ENCODE data around the gene AVPI1.
"Not testable (repeated sequence)": the region's sequence is repeated elsewhere in the genome, so short reads cannot be mapped to it uniquely, and the experiment has no call there.

The AVPI1 gene

GRCh38 chr10:97650726-97651125 is 36.3 kb downstream of the AVPI1 start:
- Histone ChIP-seq H3K9me3 (ENCODE audit: control extremely low read depth in 1 of 5, control insufficient read depth in 4 of 5, insufficient read depth in 2 of 5, low read depth in 1 of 5, low read length in 4 of 5) (no peaks in the 10 kb centered on the region), H3K36me3 (ENCODE audit: control insufficient read depth in 4 of 4, insufficient read depth in 4 of 4, low read length in 3 of 4) (peaks cover 6 to 25% (median 19%) of the 10 kb centered on the region in 4 experiments), H3K4me1 (ENCODE audit: control extremely low read depth in 1 of 4, control insufficient read depth in 4 of 4, insufficient read depth in 4 of 4, low read length in 3 of 4) (peaks cover 0 to 18% (median 2%) of the 10 kb centered on the region in 4 experiments), H3K27ac (ENCODE audit: insufficient read depth in 1 of 2, low read depth in 1 of 2, low read length in 2 of 2, poor library complexity in 1 of 2, severe bottlenecking in 2 of 2) (no peak overlapping the region), H3K27me3 (replicated peaks in 2 of 5; ENCODE audit: control insufficient read depth in 4 of 5, insufficient read depth in 5 of 5, low read length in 4 of 5) (no peaks in the 10 kb centered on the region), H3K4me3 (ENCODE audit: control insufficient read depth in 1 of 7, extremely low read depth in 1 of 7, insufficient read depth in 4 of 7, low read depth in 2 of 7, low read length in 6 of 7) (no peak overlapping the region)
- ChIA-PET POLR2A (no interaction called here), CTCF (interaction anchor here (1.1 kb wide), 1 partner anchor 17 kb away, joined by 4 read pairs; no protein-coding TSS in a partner anchor)
- DNase-seq = no peak
- WGBS (ENCODE audit: insufficient coverage) = 95% methylated on average over 3 of the region's 3 CpGs

- H3K9me3 ChIP-seq (ENCODE audit: control extremely low read depth in 1 of 5, control insufficient read depth in 4 of 5, insufficient read depth in 2 of 5, low read depth in 1 of 5, low read length in 4 of 5); H3K27ac ChIP-seq (ENCODE audit: insufficient read depth in 1 of 2, low read depth in 1 of 2, low read length in 2 of 2, poor library complexity in 1 of 2, severe bottlenecking in 2 of 2); H3K4me3 ChIP-seq (ENCODE audit: control insufficient read depth in 1 of 7, extremely low read depth in 1 of 7, insufficient read depth in 4 of 7, low read depth in 2 of 7, low read length in 6 of 7); POLR2A ChIA-PET; DNase-seq; H3K27me3 ChIP-seq (replicated peaks in 2 of 5; ENCODE audit: control insufficient read depth in 4 of 5, insufficient read depth in 5 of 5, low read length in 4 of 5): not testable (repeated sequence)
- H3K36me3 ChIP-seq (ENCODE audit: control insufficient read depth in 4 of 4, insufficient read depth in 4 of 4, low read length in 3 of 4) = peaks cover 8 to 29% (median 21%) of the 10 kb centered on the region in 4 experiments
- WGBS (ENCODE audit: insufficient coverage) = no CpG with 5 or more reads among the region's 4 CpGs
- CTCF ChIA-PET = interaction anchor here (1.0 to 2.0 kb wide), 3 partner anchors 28 to 83 kb away, joined by 3 to 5 read pairs (median 3); no protein-coding TSS in a partner anchor
- H3K4me1 ChIP-seq (ENCODE audit: control extremely low read depth in 1 of 4, control insufficient read depth in 4 of 4, insufficient read depth in 4 of 4, low read length in 3 of 4) = peaks cover 0 to 18% (median 2%) of the 10 kb centered on the region in 4 experiments
These were observed 37.7 kb downstream of the AVPI1 start for GRCh38 chr10:97649405-97649750.

- no peaks in the 10 kb centered on the region for H3K27me3 ChIP-seq (replicated peaks in 2 of 5; ENCODE audit: control insufficient read depth in 4 of 5, insufficient read depth in 5 of 5, low read length in 4 of 5)
- POLR2A ChIA-PET = no interaction called here
These were observed 38.3 kb downstream of the AVPI1 start for GRCh38 chr10:97648562-97649404.

GRCh38 chr10:97647556-97647955 is 39.5 kb downstream of the AVPI1 start:
- WGBS (ENCODE audit: insufficient coverage) = 92% methylated on average over 1 of the region's 1 CpG
- ChIA-PET POLR2A (no interaction called here), CTCF (no interaction called here)
- Histone ChIP-seq H3K9me3 (ENCODE audit: control extremely low read depth in 1 of 5, control insufficient read depth in 4 of 5, insufficient read depth in 2 of 5, low read depth in 1 of 5, low read length in 4 of 5) (no peaks in the 10 kb centered on the region), H3K27me3 (replicated peaks in 2 of 5; ENCODE audit: control insufficient read depth in 4 of 5, insufficient read depth in 5 of 5, low read length in 4 of 5) (no peaks in the 10 kb centered on the region), H3K36me3 (ENCODE audit: control insufficient read depth in 4 of 4, insufficient read depth in 4 of 4, low read length in 3 of 4) (peaks cover 8 to 26% (median 12%) of the 10 kb centered on the region in 4 experiments), H3K27ac (ENCODE audit: insufficient read depth in 1 of 2, low read depth in 1 of 2, low read length in 2 of 2, poor library complexity in 1 of 2, severe bottlenecking in 2 of 2) (no peak overlapping the region), H3K4me3 (ENCODE audit: control insufficient read depth in 1 of 7, extremely low read depth in 1 of 7, insufficient read depth in 4 of 7, low read depth in 2 of 7, low read length in 6 of 7) (no peak overlapping the region), H3K4me1 (ENCODE audit: control extremely low read depth in 1 of 4, control insufficient read depth in 4 of 4, insufficient read depth in 4 of 4, low read length in 3 of 4) (peaks cover 0 to 12% (median 2%) of the 10 kb centered on the region in 4 experiments)
- DNase-seq = no peak

More at GRCh38 chr10:97648562-97649404, 38.3 kb downstream of the AVPI1 start:
- Histone ChIP-seq H3K27ac (ENCODE audit: insufficient read depth in 1 of 2, low read depth in 1 of 2, low read length in 2 of 2, poor library complexity in 1 of 2, severe bottlenecking in 2 of 2) (peak overlapping the region in 1 of 2 experiments; percentile 55), H3K36me3 (ENCODE audit: control insufficient read depth in 4 of 4, insufficient read depth in 4 of 4, low read length in 3 of 4) (peaks cover 8 to 32% (median 20%) of the 10 kb centered on the region in 4 experiments), H3K9me3 (ENCODE audit: control extremely low read depth in 1 of 5, control insufficient read depth in 4 of 5, insufficient read depth in 2 of 5, low read depth in 1 of 5, low read length in 4 of 5) (no peaks in the 10 kb centered on the region), H3K4me3 (ENCODE audit: control insufficient read depth in 1 of 7, extremely low read depth in 1 of 7, insufficient read depth in 4 of 7, low read depth in 2 of 7, low read length in 6 of 7) (no peak overlapping the region), H3K4me1 (ENCODE audit: control extremely low read depth in 1 of 4, control insufficient read depth in 4 of 4, insufficient read depth in 4 of 4, low read length in 3 of 4) (peaks cover 0 to 18% (median 2%) of the 10 kb centered on the region in 4 experiments)
- CTCF ChIA-PET = interaction anchor here (1.0 to 2.0 kb wide), 3 partner anchors 29 to 84 kb away, joined by 3 to 5 read pairs (median 3); no protein-coding TSS in a partner anchor
- WGBS (ENCODE audit: insufficient coverage) = 98% methylated on average over 5 of the region's 5 CpGs
- peak; percentile 22 to 70 (median 53) for DNase-seq

GRCh38 chr10:97644936-97645335 is 42.1 kb downstream of the AVPI1 start:
- peaks cover 2 to 13% (median 3%) of the 10 kb centered on the region in 4 experiments for H3K36me3 ChIP-seq (ENCODE audit: control insufficient read depth in 4 of 4, insufficient read depth in 4 of 4, low read length in 3 of 4)
- no peak overlapping the region for H3K4me3 ChIP-seq (ENCODE audit: control insufficient read depth in 1 of 7, extremely low read depth in 1 of 7, insufficient read depth in 4 of 7, low read depth in 2 of 7, low read length in 6 of 7)
- WGBS (ENCODE audit: insufficient coverage) = no CpG with 5 or more reads among the region's 4 CpGs
- no peak for DNase-seq
- H3K4me1 ChIP-seq (ENCODE audit: control extremely low read depth in 1 of 4, control insufficient read depth in 4 of 4, insufficient read depth in 4 of 4, low read length in 3 of 4) = peaks cover 3 to 24% (median 14%) of the 10 kb centered on the region in 4 experiments
- peaks cover 0 to 3% (median 0%) of the 10 kb centered on the region in 5 experiments for H3K27me3 ChIP-seq (replicated peaks in 2 of 5; ENCODE audit: control insufficient read depth in 4 of 5, insufficient read depth in 5 of 5, low read length in 4 of 5)
- POLR2A ChIA-PET = no interaction called here
- CTCF ChIA-PET = interaction anchor here (0.7 kb wide), 1 partner anchor 34 kb away, joined by 3 read pairs; no protein-coding TSS in a partner anchor
- no peak overlapping the region for H3K27ac ChIP-seq (ENCODE audit: insufficient read depth in 1 of 2, low read depth in 1 of 2, low read length in 2 of 2, poor library complexity in 1 of 2, severe bottlenecking in 2 of 2)
- no peaks in the 10 kb centered on the region for H3K9me3 ChIP-seq (ENCODE audit: control extremely low read depth in 1 of 5, control insufficient read depth in 4 of 5, insufficient read depth in 2 of 5, low read depth in 1 of 5, low read length in 4 of 5)

- H3K36me3 ChIP-seq (ENCODE audit: control insufficient read depth in 4 of 4, insufficient read depth in 4 of 4, low read length in 3 of 4) = peaks cover under 1 to 13% (median 3%) of the 10 kb centered on the region in 4 experiments
- POLR2A ChIA-PET = no interaction called here
- DNase-seq = no peak
- H3K4me1 ChIP-seq (ENCODE audit: control extremely low read depth in 1 of 4, control insufficient read depth in 4 of 4, insufficient read depth in 4 of 4, low read length in 3 of 4) = peaks cover 0 to 17% (median 15%) of the 10 kb centered on the region in 4 experiments
- H3K9me3 ChIP-seq (ENCODE audit: control extremely low read depth in 1 of 5, control insufficient read depth in 4 of 5, insufficient read depth in 2 of 5, low read depth in 1 of 5, low read length in 4 of 5) = no peaks in the 10 kb centered on the region
- H3K4me3 ChIP-seq (ENCODE audit: control insufficient read depth in 1 of 7, extremely low read depth in 1 of 7, insufficient read depth in 4 of 7, low read depth in 2 of 7, low read length in 6 of 7) = no peak overlapping the region
- CTCF ChIA-PET = interaction anchor here (0.8 kb wide), 1 partner anchor 9 kb away, joined by 3 read pairs; no protein-coding TSS in a partner anchor
- no peak overlapping the region for H3K27ac ChIP-seq (ENCODE audit: insufficient read depth in 1 of 2, low read depth in 1 of 2, low read length in 2 of 2, poor library complexity in 1 of 2, severe bottlenecking in 2 of 2)
- peaks cover 0 to 3% (median 0%) of the 10 kb centered on the region in 5 experiments for H3K27me3 ChIP-seq (replicated peaks in 2 of 5; ENCODE audit: control insufficient read depth in 4 of 5, insufficient read depth in 5 of 5, low read length in 4 of 5)
- 100% methylated on average over 3 of the region's 4 CpGs for WGBS (ENCODE audit: insufficient coverage)
These were observed 43.5 kb downstream of the AVPI1 start for GRCh38 chr10:97643441-97643985.

All from common myeloid progenitor, CD34-positive (primary cell).